Nephron (organoid): ENCODE data around the gene COL6A2.

ENCODE experiments used
- H3K27ac Mint-ChIP-seq, 3 experiments: 2 replicates each; pipeline ENCODE4 v1.8.0; 2020; ENCODE audit warnings: mixed read lengths in 3 of 3, mild to moderate bottlenecking in 2 of 3, moderate library complexity in 1 of 3
- H3K27me3 Mint-ChIP-seq: 2 replicates; pipeline ENCODE4 v1.8.0; 2021; ENCODE audit warnings: low read depth, mild to moderate bottlenecking, moderate library complexity, mixed read lengths
- H3K36me3 Mint-ChIP-seq: 2 replicates; pipeline ENCODE4 v1.8.0; 2020; ENCODE audit warnings: low read depth, mixed read lengths
- H3K4me1 Mint-ChIP-seq: 2 replicates; pipeline ENCODE4 v1.8.0; 2020; ENCODE audit warnings: mixed read lengths
- H3K4me3 Mint-ChIP-seq, 3 experiments: 2 replicates each; pipeline ENCODE4 v1.8.0; 2020; ENCODE audit warnings: mild to moderate bottlenecking in 3 of 3, mixed read lengths in 3 of 3, moderate library complexity in 2 of 3
- H3K9me3 Mint-ChIP-seq: 2 replicates; pipeline ENCODE4 v1.8.0; 2020; ENCODE audit warnings: mixed read lengths
- CTCF ChIP-seq, 3 experiments: fragments of 200-600 bp; sonication (generic); IDR thresholded peaks; one replicate each; pipeline ENCODE4 v1.5.0; 2021; ENCODE audit warnings: antibody characterized with exemption in 3 of 3; ENCODE audit not compliant: unreplicated experiment in 3 of 3

The COL6A2 gene

GRCh38 chr21:46152927-46153246, 55.0 kb downstream of the COL6A2 start:
- Mint-ChIP-seq H3K36me3 (no peaks in the 10 kb centered on the region), H3K4me1 (peaks cover 22% of the 10 kb centered on the region), H3K4me3 (no peak overlapping the region), H3K27ac (peak overlapping the region in 1 of 3 experiments; percentile 21), H3K27me3 (no peaks in the 10 kb centered on the region), H3K9me3 (no peaks in the 10 kb centered on the region)
- no peak for TF ChIP-seq CTCF (IDR thresholded peaks at IDR 0.05; ENCODE audit: unreplicated experiment in 3 of 3)

- Mint-ChIP-seq H3K4me3 (no peak overlapping the region), H3K36me3 (no peaks in the 10 kb centered on the region), H3K4me1 (peaks cover 19% of the 10 kb centered on the region), H3K27me3 (no peaks in the 10 kb centered on the region), H3K27ac (peak overlapping the region in 1 of 3 experiments; percentile 25), H3K9me3 (no peaks in the 10 kb centered on the region)
- peak; percentile 75 to 79 (median 76) for TF ChIP-seq CTCF (IDR thresholded peaks at IDR 0.05; ENCODE audit: unreplicated experiment in 3 of 3)
Observed at GRCh38 chr21:46153247-46154154, 55.6 kb downstream of the COL6A2 start.

- no peak for TF ChIP-seq CTCF (IDR thresholded peaks at IDR 0.05; ENCODE audit: unreplicated experiment in 3 of 3)
- H3K4me1 Mint-ChIP-seq: peaks cover 11% of the 10 kb centered on the region
- H3K4me3 Mint-ChIP-seq: no peak overlapping the region
- H3K27me3 Mint-ChIP-seq: no peaks in the 10 kb centered on the region
- no peaks in the 10 kb centered on the region for H3K36me3 Mint-ChIP-seq
- no peaks in the 10 kb centered on the region for H3K9me3 Mint-ChIP-seq
- no peak overlapping the region for H3K27ac Mint-ChIP-seq
Observed at GRCh38 chr21:46154155-46154954, 56.4 kb downstream of the COL6A2 start.

- Mint-ChIP-seq H3K4me3 (peak overlapping the region in 2 of 3 experiments; percentile 44 to 64), H3K4me1 (peaks cover 9% of the 10 kb centered on the region), H3K9me3 (no peaks in the 10 kb centered on the region), H3K27ac (peak overlapping the region in 1 of 3 experiments; percentile 87), H3K36me3 (no peaks in the 10 kb centered on the region), H3K27me3 (no peaks in the 10 kb centered on the region)
- no peak for TF ChIP-seq CTCF (IDR thresholded peaks at IDR 0.05; ENCODE audit: unreplicated experiment in 3 of 3)
Observed at GRCh38 chr21:46154955-46155513, 57.1 kb downstream of the COL6A2 start.

DNA sequence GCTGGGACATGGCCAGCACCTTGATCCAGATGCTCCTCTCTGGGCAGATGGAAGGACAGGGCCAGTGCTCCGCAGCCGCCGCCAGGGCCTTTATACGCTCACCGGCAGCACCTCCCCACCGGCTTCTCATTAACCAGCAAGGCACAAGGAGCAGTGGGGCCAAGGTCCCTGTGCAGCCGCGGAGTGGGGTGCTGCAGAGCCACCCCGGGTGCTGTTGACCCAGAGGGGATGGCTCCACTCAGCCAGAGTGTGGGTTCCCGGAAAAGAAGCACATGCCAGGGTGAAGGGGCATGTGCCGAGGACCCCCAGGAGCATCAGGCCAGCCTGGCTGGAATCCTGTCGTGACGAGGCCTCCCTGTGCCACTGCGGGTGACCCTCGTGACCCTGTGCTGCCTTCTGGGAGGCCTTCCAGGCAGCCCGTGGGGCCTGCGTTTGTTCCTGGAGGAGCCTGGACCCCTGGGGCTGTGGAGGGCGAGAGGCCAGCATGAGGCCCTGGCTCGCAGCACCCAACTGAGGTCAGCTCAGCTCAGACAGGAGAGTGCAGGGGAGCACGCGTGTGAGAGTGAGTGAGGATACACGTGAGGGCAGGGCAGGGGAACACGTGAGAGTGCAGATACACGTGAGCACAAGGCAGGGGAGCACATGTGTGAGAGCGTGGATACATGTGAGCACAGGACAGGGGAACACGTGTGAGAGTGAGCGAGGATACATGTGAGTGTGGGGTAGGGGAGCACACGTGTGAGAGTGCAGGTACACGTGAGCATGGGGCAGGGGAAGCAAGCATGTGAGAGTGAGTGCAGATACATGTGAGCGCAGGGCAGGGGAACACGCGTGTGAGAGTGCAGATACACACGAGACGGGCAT, 57.8 kb downstream of the COL6A2 start, which contains the start of gene FTCD:
Gene FTCD (minus strand): TSS at position 66 of the 864 bp plus-strand sequence. CDS start 56 bp downstream, at position 10.
- H3K4me1 Mint-ChIP-seq: peaks cover 9% of the 10 kb centered on the region
- H3K36me3 Mint-ChIP-seq: no peaks in the 10 kb centered on the region
- H3K27ac Mint-ChIP-seq: peak within 1 kb of the TSS in 2 of 3 experiments; percentile 8 to 87
- no peak for TF ChIP-seq CTCF (IDR thresholded peaks at IDR 0.05; ENCODE audit: unreplicated experiment in 3 of 3)
- no peaks in the 10 kb centered on the region for H3K9me3 Mint-ChIP-seq
- H3K27me3 Mint-ChIP-seq: no peaks in the 10 kb centered on the region
- H3K4me3 Mint-ChIP-seq: peak within 1 kb of the TSS in 2 of 3 experiments; percentile 44 to 64
